ENCODE results near the gene ACSS1. TPM values are rescaled to one million over a fixed set of nuclear protein-coding genes. Genes with fewer than 3 reads are reported as not detected.
A peak's percentile ranks its signal among the peaks of the same experiment; 100 is the strongest.

Gene ACSS1
- total RNA-seq, 1 donor from 2014 or later: 19.7 TPM

GRCh38 chr20:25030649-25031207, 27.2 kb downstream of the ACSS1 start:
- DNase-seq: no peak

GRCh38 chr20:25030007-25030648, 27.8 kb downstream of the ACSS1 start:
- DNase-seq: no peak

DNA sequence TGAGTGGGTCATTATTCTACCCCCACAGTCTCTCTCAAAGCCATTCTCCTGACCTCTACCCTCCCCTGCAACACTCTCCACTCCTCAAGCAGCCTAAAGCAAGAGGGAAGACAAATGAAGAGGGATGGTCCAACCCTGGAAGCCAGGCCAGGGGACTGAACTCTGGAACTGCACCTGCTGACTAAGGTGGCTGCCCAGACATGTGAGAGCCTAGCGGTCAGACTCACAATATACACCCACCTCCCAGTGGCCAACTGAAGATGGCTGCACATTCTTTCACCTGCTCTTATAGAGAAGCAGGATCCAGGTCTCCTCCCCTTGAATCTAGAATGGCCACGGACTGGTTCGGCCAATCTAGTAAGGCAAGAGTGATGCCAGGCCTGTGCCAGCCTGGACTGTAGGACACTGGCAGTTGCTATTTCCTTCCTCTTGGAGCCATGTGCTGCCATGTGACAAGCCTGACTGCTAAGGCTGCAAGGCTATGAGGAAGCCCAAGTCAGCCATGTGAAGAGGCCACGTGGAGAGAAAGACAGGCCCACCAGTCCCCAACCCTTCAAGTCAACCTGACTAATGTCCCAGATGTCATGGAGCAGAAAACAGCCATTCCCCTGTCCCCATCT, 31.8 kb downstream of the ACSS1 start:
- no peak for DNase-seq

- DNase-seq: no peak
Measured at GRCh38 chr20:25025091-25025861, 32.7 kb downstream of the ACSS1 start.

GRCh38 chr20:25024171-25024570, 33.8 kb downstream of the ACSS1 start:
- no peak for DNase-seq

DNA sequence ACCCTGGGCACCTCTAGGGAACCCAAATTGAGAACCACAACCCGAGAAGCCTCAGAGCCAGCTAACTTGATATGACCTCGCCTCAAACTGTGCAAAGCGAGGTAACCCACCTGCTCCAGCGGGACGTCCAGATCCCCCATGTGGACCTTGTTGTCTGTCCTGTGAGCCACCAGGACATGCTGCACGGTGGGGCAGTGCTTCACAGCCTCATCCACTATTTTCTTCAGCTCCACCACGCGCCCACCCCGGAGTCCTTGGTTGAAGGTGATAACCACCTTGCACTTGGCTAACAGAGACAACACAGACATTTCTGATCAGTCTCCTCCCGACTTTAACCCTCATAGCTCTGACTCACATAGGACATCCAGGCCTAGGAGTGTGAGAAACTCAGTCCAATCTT, 34.6 kb downstream of the ACSS1 start:
- no peak for DNase-seq

GRCh38 chr20:25022680-25023079, 35.3 kb downstream of the ACSS1 start:
- DNase-seq: no peak

DNA sequence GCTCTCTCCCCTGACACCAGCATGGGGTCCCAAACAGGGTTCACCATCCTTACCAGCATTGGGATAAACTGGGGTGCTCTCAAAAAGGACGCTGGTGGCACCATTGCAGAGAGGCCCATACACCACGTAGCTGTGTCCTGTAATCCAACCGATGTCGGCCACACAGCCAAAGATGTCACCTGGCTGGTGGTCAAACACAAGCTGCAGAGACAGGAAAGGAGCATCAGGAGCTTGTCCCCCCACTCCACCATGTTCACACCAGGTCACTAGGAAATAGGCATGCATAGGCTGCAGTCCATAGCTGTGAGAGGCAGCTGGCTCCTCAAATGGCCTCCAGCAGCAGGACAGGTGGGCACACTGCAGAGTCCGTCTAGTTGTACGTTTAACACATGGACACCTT, 36.6 kb downstream of the ACSS1 start:
- DNase-seq: no peak

DNA sequence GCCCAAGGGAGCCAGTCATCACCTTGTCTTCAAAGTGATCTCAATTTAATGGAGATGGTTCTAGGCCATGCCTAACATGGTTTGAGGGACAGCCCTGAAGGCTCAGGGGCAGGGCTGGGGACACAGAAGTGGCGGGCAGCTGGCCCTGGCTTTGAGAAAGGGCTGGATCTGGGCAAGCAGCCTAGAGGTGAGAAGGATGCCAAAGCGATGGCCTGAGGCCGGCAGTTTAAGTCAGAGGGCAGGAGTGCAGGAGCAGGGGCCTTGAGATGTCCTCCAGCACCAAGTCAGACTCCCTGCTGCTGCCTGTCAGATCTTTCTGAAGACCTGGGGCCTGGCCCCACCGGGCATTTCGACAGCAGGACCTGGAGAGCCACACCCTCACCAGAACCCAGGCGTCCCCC, 37.0 kb downstream of the ACSS1 start:
- DNase-seq: no peak

- no peak for DNase-seq
Measured at GRCh38 chr20:25020345-25020744, 37.6 kb downstream of the ACSS1 start.

- DNase-seq: no peak
Measured at GRCh38 chr20:25019381-25020155, 38.4 kb downstream of the ACSS1 start.

DNA sequence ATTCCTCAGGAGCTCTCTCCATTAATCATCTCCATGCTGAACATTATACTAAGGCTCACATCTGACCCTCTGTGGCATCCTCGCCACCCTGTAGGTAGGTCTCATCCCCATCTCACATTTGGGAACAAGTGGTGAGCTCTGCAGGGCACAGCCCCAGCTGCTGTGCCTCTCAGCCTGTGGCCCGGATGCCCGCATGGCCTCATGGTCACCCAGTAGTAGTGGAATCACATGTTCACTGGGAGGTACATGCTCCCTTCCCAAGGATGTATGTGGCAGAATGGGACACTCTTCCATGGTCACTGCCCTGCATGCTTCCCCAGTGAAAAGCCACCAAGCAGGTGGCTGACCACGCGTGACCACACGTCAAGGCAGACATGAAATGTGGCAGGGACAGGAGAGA, 39.1 kb downstream of the ACSS1 start:
- no peak for DNase-seq

GRCh38 chr20:25018425-25018824, 39.5 kb downstream of the ACSS1 start:
- DNase-seq: no peak

- DNase-seq: peak; percentile 11
Measured at GRCh38 chr20:25017257-25017803, 40.6 kb downstream of the ACSS1 start.

- no peak for DNase-seq
Measured at GRCh38 chr20:25016471-25016870, 41.5 kb downstream of the ACSS1 start.

DNA sequence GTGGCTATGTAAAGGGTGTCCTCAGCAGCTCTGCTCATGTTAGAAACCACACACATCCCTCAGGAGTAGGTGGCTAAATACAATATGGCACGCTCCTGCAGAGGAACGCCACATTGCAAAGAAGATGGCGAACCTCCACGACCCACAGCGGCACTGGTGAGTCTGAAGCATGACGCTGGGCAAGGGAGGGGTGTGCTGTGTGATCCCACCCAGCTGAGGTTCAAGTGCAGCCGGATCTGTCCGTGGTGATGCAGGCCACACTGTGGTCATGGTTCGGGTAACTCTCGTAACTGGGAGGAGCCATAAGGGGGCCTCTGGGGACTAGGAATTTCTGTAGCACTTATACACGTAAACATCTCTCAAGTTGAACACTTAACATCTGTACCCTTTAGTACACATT, 42.0 kb downstream of the ACSS1 start:
- no peak for DNase-seq

DNA sequence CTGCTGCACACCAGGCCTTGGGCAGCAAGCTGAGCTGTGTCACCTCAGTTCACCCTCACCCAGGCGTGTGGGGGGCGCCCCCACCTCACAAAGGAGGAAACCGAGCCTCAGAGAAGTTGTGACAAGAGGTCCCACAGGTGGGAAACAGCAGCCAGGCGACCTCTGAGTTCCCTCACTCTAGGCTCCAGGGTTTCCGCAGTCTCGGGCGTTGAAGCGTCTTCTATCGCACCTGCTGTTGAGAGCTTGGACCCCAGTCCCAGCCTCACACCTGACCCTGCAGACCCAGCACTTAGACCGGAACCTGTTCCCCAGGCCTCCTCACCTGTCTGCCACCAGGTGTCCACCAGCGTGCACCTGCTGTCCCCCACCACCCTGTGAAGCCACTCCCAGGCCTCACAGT, 43.1 kb downstream of the ACSS1 start:
- DNase-seq: no peak

- DNase-seq: no peak
Measured at GRCh38 chr20:25013478-25014380, 44.2 kb downstream of the ACSS1 start.

DNA sequence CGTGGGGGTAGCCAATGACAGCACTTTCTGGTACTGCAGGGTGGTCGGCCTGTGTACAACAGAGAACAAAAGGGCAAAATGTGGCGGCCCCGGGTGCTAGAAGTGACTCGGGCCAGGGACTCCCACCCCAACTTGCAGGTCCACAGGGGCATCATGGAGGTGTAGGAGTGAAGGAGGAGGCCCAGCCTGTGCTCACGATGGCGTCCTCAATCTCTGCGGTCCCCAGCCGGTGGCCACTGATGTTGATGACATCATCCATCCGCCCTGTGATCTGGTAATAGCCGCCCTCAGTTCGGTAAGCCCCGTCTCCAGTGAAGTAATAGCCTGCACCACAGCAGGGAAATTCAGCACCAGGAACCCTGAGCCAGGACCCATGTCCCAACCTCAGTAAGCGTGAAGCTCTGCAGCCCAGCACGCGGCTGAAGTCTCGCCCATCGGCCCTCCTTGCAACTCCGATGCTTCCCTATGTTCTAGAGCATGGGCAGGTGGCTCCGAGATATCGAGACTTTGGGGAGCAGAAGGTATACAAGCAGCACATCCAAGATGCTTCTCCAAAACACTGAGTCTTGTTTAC, 45.2 kb downstream of the ACSS1 start:
- no peak for DNase-seq

GRCh38 chr20:25011831-25012241, 46.1 kb downstream of the ACSS1 start:
- no peak for DNase-seq

GRCh38 chr20:25011261-25011660, 46.7 kb downstream of the ACSS1 start:
- DNase-seq: no peak

Data from skin of body (tissue), 2 donors.